Measurements from ENCODE around the gene SYT5.

GRCh38 chr19:55199620-55200204 lies 19.6 kb upstream of the SYT5 start:
- TF ChIP-seq, protein P1, sequence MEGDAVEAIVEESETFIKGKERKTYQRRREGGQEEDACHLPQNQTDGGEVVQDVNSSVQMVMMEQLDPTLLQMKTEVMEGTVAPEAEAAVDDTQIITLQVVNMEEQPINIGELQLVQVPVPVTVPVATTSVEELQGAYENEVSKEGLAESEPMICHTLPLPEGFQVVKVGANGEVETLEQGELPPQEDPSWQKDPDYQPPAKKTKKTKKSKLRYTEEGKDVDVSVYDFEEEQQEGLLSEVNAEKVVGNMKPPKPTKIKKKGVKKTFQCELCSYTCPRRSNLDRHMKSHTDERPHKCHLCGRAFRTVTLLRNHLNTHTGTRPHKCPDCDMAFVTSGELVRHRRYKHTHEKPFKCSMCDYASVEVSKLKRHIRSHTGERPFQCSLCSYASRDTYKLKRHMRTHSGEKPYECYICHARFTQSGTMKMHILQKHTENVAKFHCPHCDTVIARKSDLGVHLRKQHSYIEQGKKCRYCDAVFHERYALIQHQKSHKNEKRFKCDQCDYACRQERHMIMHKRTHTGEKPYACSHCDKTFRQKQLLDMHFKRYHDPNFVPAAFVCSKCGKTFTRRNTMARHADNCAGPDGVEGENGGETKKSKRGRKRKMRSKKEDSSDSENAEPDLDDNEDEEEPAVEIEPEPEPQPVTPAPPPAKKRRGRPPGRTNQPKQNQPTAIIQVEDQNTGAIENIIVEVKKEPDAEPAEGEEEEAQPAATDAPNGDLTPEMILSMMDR (conservative IDR thresholded peaks at IDR 0.05 in 1 of 2, IDR thresholded peaks at IDR 0.05 in 1 of 2; ENCODE audit: extremely low read depth in 1 of 2, insufficient read depth in 1 of 2, low read depth in 1 of 2, low read length in 2 of 2): no peak
- TF ChIP-seq EZH2 (IDR thresholded peaks at IDR 0.05; ENCODE audit: borderline replicate concordance, low read length): no peak

All from mammary epithelial cell (primary cell).